Measurements from ENCODE around the gene NKAIN1. TPM values are rescaled to one million over a fixed set of nuclear protein-coding genes. Genes with fewer than 3 reads are reported as not detected.

Gene NKAIN1
- total and polyA plus RNA-seq, 2 donors (not counting 3 experiments of a cell fraction or from before 2014, with no cell fraction given): 0.29 to 0.40 TPM

DNA sequence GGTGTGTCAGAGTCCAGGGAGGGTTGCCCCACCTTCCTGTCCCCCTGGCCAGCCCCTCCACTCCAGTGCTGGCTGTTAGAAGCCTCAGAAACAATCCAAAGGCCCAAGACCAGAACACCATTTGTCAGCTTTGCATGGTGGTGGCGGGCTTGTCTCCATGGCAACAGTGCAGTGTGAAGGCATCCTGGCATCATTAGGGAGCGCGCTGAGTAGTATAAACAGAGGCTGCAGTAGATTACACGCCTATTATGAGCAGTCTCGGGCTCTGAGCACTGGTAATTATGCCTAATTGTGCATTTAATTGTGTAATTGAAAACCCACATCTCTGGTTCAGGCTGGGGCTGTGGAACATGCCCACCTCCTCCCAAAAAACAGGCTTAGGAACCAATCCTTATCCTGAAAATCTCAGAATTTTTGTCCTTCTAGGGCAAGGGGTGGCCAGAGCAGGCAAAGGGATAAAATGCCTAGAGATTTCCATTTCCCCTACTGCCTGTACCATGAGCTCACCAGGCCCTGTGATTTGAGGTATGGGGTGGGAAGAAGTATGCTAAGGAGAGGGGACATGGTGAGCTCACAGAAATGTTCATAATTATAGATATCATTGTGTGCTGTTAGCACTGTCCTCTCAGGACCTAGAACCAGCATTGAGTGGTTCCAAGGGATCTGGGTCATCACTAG, 11.7 kb downstream of the NKAIN1 start:
- H3K9ac ChIP-seq (replicated peaks; ENCODE audit: extremely low read depth, insufficient read depth, low read length): no peak overlapping the region
- H3K9me3 ChIP-seq (replicated peaks; ENCODE audit: control insufficient read depth, insufficient read depth, low read length): no peaks in the 10 kb centered on the region
- no peak overlapping the region for H3K4me2 ChIP-seq (ENCODE audit: insufficient read depth, low read length)
- FAIRE-seq: no peak
- H3K27me3 ChIP-seq (ENCODE audit: control insufficient read depth in 2 of 2, insufficient read depth in 2 of 2, low read length in 2 of 2): no peaks in the 10 kb centered on the region
- no peak for TF ChIP-seq FOS (IDR thresholded peaks at IDR 0.05; ENCODE audit: borderline replicate concordance, insufficient read depth, low read length)
- H2AFZ ChIP-seq (ENCODE audit: low read depth, low read length): no peak overlapping the region
- no peaks in the 10 kb centered on the region for H4K20me1 ChIP-seq (replicated peaks; ENCODE audit: control insufficient read depth, extremely low read depth, insufficient read depth, low read length)
- dilution Hi-C loops (cut with MboI; ENCODE audit: extremely low pct_ligation_motif_present, low sequenced_read_pairs) (no loop called here), intact Hi-C loops (cut with micrococcal nuclease) (no loop called here)
- no peaks in the 10 kb centered on the region for H3K36me3 ChIP-seq (ENCODE audit: control insufficient read depth in 2 of 2, extremely low read depth in 1 of 2, insufficient read depth in 2 of 2, low read length in 2 of 2)
- POLR2A ChIA-PET: no interaction called here
- no peak for DNase-seq (ENCODE audit: low read depth, low spot score)
- no peaks in the 10 kb centered on the region for H3K79me2 ChIP-seq (ENCODE audit: control insufficient read depth, insufficient read depth, low read length)
- no peak overlapping the region for H3K27ac ChIP-seq (ENCODE audit: insufficient read depth, low read depth, low read length)
- no peaks in the 10 kb centered on the region for H3K9me1 ChIP-seq (replicated peaks; ENCODE audit: control insufficient read depth, extremely low read depth, insufficient read depth, low read length)
- H3K4me1 ChIP-seq (ENCODE audit: control insufficient read depth, extremely low read depth, insufficient read depth, low read length): no peaks in the 10 kb centered on the region
- BruUV-seq (replicated peaks): no TSS peak
- CTCF ChIA-PET: interaction anchor here (1.0 kb wide), 1 partner anchor 321 kb away, joined by 3 read pairs; no protein-coding TSS in a partner anchor
- no peak overlapping the region for H3K4me3 ChIP-seq (replicated peaks in 1 of 3; ENCODE audit: insufficient read depth in 1 of 3, low read depth in 1 of 3, low read length in 3 of 3)

DNA sequence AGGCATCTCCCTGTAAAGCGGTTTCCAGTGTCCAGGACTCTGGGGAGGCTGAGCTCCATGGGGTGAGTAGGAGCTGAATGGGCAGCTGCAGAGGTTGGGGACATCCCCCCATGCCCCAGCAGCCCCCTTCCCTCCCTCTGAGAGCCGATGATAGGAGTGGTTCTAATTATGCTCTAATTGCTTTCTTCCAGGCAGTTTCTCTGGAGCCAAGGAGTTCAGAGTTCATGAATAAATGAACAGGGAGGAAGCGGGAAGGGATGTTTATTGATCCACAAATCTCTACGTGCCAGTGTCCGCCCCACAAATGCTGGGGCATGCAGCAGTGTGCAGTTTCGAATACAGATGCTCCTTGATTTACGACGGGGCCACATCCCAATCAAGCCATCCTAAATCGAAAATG, 15.6 kb downstream of the NKAIN1 start:
- dilution Hi-C loops (cut with MboI; ENCODE audit: extremely low pct_ligation_motif_present, low sequenced_read_pairs): no loop called here
- Histone ChIP-seq H3K36me3 (ENCODE audit: control insufficient read depth in 2 of 2, extremely low read depth in 1 of 2, insufficient read depth in 2 of 2, low read length in 2 of 2) (no peaks in the 10 kb centered on the region), H3K79me2 (ENCODE audit: control insufficient read depth, insufficient read depth, low read length) (no peaks in the 10 kb centered on the region), H3K9ac (replicated peaks; ENCODE audit: extremely low read depth, insufficient read depth, low read length) (no peak overlapping the region), H3K4me3 (replicated peaks in 1 of 3; ENCODE audit: insufficient read depth in 1 of 3, low read depth in 1 of 3, low read length in 3 of 3) (no peak overlapping the region), H3K27me3 (ENCODE audit: control insufficient read depth in 2 of 2, insufficient read depth in 2 of 2, low read length in 2 of 2) (no peaks in the 10 kb centered on the region), H3K9me1 (replicated peaks; ENCODE audit: control insufficient read depth, extremely low read depth, insufficient read depth, low read length) (no peaks in the 10 kb centered on the region), H2AFZ (ENCODE audit: low read depth, low read length) (no peak overlapping the region), H3K4me2 (ENCODE audit: insufficient read depth, low read length) (no peak overlapping the region), H4K20me1 (replicated peaks; ENCODE audit: control insufficient read depth, extremely low read depth, insufficient read depth, low read length) (no peaks in the 10 kb centered on the region), H3K4me1 (ENCODE audit: control insufficient read depth, extremely low read depth, insufficient read depth, low read length) (no peaks in the 10 kb centered on the region), H3K27ac (ENCODE audit: insufficient read depth, low read depth, low read length) (no peak overlapping the region), H3K9me3 (replicated peaks; ENCODE audit: control insufficient read depth, insufficient read depth, low read length) (no peaks in the 10 kb centered on the region)
- no peak for TF ChIP-seq FOS (IDR thresholded peaks at IDR 0.05; ENCODE audit: borderline replicate concordance, insufficient read depth, low read length)
- no peak for TF ChIP-seq JUN (IDR thresholded peaks at IDR 0.05; ENCODE audit: borderline replicate concordance, insufficient read depth, insufficient read length, low read depth)
- TF ChIP-seq, protein P1, sequence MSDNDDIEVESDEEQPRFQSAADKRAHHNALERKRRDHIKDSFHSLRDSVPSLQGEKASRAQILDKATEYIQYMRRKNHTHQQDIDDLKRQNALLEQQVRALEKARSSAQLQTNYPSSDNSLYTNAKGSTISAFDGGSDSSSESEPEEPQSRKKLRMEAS (IDR thresholded peaks at IDR 0.05; ENCODE audit: insufficient read depth, insufficient read length): no peak
- TF ChIP-seq GATA2 (IDR thresholded peaks at IDR 0.05; ENCODE audit: insufficient read depth, insufficient read length, low read depth, low read length): no peak
- no peak for TF ChIP-seq POLR2A (IDR thresholded peaks at IDR 0.05; ENCODE audit: low read depth, low read length)
- TF ChIP-seq POLR2AphosphoS5 (IDR thresholded peaks at IDR 0.05; ENCODE audit: insufficient read depth, low read depth, low read length): no peak
- no peak for TF ChIP-seq EZH2 (IDR thresholded peaks at IDR 0.05; ENCODE audit: borderline replicate concordance, low read depth, low read length, severe bottlenecking)
- DNase-seq (ENCODE audit: low read depth, low spot score) (no peak), FAIRE-seq (no peak)
- ChIA-PET CTCF (no interaction called here), POLR2A (no interaction called here)
- intact Hi-C loops (cut with micrococcal nuclease): no loop called here
- BruUV-seq (replicated peaks): no TSS peak
